Renal cortical epithelial cell (primary cell): ENCODE results near the gene CHGA. TPM values are rescaled to one million over a fixed set of nuclear protein-coding genes. Genes with fewer than 3 reads are reported as not detected.
A peak's percentile ranks its signal among the peaks of the same experiment; 100 is the strongest.

Source experiments
- DNase-seq: peaks from one replicate; pipeline ENCODE4 v3.0.0-alpha.2; 2011; ENCODE audit warnings: low read depth
- total RNA-seq: library from RNA; depleted of rRNA; stranded (reverse); fragments of >200 nt; gene quantifications from 2 replicates; pipeline ENCODE4 v1.2.3, GENCODE V29; 2014

The CHGA gene, protein sequence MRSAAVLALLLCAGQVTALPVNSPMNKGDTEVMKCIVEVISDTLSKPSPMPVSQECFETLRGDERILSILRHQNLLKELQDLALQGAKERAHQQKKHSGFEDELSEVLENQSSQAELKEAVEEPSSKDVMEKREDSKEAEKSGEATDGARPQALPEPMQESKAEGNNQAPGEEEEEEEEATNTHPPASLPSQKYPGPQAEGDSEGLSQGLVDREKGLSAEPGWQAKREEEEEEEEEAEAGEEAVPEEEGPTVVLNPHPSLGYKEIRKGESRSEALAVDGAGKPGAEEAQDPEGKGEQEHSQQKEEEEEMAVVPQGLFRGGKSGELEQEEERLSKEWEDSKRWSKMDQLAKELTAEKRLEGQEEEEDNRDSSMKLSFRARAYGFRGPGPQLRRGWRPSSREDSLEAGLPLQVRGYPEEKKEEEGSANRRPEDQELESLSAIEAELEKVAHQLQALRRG
- total RNA-seq, result not detected in 2 replicates

- no peak for DNase-seq
Observed at GRCh38 chr14:92922883-92923743, at the start of gene CHGA. CHGA (plus strand) TSS chr14:92923150; CDS start chr14:92923360, 210 bp downstream.

- no peak for DNase-seq
Observed at GRCh38 chr14:92874962-92875661, 47.8 kb upstream of the CHGA start.

DNA sequence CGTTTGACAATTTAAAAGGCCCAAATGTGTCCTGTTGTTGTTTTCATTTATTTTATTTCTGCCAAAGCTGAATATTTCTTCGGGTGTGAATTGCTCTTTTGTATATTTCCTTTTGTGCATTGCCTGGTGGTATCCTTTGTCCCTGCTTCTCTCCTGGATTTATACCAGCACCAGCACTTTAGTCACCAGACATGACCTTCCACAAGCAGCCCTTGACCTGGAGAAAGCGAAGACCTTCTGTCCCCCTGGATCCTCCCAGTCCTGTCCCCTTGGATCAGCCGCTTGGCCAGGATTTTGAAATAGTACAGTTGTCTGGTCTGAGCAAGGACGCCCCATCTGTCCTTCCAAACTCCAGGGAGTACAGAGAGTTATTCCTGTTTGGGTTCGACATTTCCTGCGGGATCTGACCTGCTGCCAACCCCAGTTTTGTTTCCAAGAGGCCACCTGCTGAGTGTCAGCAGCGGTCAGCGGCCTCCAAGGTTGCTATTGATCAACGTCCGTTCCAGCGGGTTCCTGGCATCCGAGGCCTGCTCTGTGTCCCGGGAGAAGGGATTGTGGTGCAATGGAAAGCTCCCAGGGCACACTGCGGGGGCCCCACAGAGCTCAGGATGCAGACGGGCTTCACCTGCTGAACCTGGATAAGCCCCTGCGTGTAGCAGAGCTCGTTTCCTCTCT, 45.1 kb upstream of the CHGA start:
- no peak for DNase-seq

DNA sequence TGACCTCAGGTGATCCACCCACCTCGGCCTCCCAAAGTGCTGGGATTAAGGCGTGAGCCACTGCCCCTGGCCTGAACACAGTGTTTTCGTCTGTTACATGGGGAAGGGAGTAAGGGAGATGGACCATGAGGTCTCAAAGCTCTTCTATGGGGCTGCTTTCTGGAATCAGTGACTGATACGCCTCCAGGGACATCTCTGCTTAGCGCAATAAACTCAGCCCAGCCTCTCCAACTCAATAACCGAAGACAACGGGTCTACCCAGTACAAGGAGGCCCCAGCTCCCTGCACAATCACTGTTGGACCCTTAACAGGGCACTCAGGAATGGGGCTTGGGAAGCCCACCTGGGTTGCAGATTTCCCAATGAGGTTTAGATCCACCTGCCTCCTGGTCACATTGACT, 42.6 kb upstream of the CHGA start:
- DNase-seq, result no peak

DNA sequence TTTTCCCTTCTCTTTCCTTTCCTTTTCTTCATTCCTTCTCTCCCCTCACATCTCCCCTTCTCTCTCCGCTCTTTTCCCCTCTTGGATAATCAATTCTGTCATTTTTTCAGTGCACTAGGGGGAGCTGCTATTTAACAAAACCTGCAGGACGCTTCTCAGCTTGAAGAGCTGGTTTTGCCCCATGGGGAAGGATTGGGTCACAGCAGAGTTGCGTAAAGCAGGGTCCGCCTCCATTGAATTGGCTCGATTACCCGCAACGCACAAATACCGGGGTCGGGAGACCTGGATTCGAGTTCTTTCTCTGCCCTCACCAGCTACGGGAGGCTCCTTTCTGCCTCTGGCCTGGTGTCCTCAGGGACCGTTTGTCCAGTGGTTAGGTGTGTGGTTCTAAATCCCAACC, 42.1 kb upstream of the CHGA start:
- DNase-seq, result peak; percentile 18

GRCh38 chr14:92883066-92883465, 39.9 kb upstream of the CHGA start:
- DNase-seq, result no peak

GRCh38 chr14:92884410-92884809, 38.5 kb upstream of the CHGA start:
- no peak for DNase-seq

- no peak for DNase-seq
Observed at GRCh38 chr14:92885279-92886061, 37.5 kb upstream of the CHGA start.

DNA sequence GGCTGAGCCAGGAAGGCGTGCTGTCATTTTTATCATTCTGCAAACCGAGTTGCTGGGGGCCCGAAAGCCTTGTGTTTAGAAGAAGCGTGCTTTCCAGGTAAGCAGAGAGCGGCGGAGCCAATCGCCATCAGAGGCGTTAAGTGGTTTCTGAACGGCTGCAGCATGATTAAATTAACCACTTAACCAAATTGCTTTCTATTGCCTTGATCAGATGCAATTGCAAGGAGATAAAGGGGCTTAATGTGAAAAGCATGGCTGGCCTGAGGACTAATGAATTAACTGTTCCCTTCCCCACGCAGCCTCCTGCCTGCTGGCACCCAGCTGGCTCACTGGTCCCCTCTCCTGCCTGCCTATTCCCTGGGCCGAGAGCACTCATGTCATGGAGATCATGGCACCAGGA, 36.6 kb upstream of the CHGA start:
- no peak for DNase-seq

DNA sequence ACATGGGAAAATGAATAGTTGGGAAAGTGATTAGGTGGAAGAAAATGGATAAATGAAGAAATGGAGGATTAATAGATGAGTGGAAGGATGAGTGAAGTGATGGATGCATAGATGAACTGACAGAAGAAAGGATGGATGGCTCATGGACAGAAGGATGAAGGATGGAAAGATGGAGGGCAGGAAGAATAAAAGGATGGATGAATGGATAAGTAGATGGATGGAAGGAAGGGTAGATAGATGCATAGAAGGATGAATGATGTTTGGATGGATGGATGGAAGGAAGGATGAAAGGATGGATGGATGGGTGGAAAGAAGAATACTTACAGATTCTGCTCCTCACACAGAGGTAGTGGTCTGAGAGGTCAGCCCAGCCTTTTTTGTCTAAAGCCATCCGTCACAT, 35.8 kb upstream of the CHGA start:
- DNase-seq, result no peak

DNA sequence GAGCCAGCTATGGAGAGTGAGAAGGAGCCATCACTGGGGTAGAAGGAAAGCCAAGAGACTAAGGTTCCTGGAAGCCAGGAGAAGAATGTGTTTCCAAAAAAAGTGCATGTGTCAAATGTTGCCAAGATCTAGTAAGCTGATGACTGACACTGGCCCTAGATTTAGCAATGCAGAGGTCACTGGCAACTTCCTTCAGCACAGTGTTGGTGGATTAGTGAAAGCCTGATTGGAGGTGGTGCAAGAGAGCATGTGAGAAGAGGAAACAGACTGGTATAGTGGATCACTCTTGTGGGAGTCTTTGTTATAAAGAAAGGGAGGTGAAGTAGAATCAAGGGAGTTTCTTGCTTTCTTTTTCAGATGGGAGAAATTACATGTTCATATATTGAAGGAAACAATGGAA, 34.1 kb upstream of the CHGA start:
- DNase-seq, result no peak

DNA sequence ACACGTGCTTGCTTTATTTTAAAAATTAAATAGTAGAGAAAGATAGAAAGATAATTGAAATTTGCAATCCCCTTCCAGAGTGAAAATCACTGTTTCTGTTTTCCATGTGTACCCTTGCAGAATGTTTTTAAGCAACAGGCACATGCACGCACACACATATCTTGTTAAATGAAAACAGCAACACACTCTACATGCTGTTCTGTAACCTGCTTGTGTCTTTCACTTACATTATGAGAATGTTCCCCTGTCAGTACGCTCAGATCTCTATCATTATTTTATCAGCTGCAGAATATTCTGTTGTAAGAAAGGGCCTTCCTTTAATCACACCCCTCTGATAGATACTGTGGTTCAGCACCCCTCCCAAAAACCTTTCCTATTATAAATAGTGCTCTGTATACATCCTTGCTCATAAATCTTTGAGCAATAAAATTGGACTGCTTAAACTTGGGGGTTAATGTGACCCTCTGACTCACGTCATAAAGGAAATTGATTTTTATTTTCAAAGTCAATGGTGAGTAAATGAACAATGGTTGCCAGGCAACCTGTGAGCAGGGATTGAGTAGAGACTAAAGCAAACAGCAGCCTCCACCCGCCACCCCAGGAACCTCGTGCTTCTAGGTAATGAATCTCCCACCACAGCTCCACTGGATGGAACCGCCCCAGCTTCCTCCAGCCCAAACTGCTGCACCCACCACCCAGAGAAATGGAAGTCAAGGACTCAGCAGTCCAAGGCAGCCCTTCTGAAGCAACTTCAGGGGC, 31.9 kb upstream of the CHGA start:
- DNase-seq, result no peak

DNA sequence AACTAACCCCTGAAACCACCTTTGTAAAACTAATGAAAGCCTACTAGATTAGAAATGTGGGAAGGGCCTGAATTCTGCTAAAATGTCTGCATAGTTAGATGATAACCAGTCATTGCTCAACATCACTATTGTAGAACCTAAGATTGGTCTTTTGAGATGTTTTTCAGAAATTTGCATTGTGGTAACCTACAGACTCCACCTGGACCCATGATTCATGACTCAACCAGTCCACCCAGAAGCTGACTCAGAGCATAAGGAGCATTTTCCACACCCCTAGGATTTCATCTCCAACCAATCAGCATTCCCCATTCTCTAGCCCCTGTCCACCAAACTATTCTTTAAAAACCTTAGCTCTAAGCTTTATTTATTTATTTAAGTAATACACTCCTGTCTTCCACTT, 30.4 kb upstream of the CHGA start:
- no peak for DNase-seq

DNA sequence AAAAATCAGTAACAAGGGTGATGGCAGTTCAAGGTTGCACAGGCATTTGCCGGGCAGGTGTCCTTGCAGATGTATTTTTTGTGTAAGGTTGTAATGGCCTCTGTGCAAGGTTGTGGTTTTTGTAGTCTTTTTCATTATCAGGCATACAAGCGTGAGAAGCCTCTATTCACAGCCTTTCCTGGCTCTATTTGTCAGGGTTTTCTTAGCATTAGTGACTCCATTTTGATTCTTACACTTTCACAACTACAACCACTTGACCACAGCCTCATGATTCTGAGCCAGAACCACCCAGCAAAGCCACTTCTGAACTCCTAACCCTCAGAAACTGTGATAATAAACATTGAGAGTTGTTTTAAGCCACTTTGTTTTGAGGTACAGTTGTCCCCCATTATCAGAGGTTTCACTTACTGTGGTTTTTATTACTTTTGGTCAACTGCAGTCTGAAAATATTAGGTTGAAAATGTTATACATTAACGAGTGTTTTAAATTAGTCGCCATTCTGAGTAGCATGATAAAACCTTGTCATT, 27.5 kb upstream of the CHGA start:
- DNase-seq, result no peak

- DNase-seq, result no peak
Observed at GRCh38 chr14:92897922-92898565, 24.9 kb upstream of the CHGA start.

- no peak for DNase-seq
Observed at GRCh38 chr14:92898566-92899131, 24.3 kb upstream of the CHGA start.

GRCh38 chr14:92900660-92901059, 22.3 kb upstream of the CHGA start:
- DNase-seq, result no peak

- no peak for DNase-seq
Observed at GRCh38 chr14:92902191-92902590, 20.8 kb upstream of the CHGA start.

GRCh38 chr14:92902726-92903125, 20.2 kb upstream of the CHGA start:
- DNase-seq, result no peak
